IPS DF 6.9 (cell line): Measurements from ENCODE around the gene COTL1.

Source experiments
- DNase-seq: peaks from one replicate; pipeline ENCODE4 v3.0.0-alpha.2; 2013; ENCODE audit warnings: low read depth, low spot score
- H3K27ac ChIP-seq: one replicate; pipeline ENCODE4 v1.5.1; 2013; ENCODE audit warnings: low read length, control low read depth
- H3K27me3 ChIP-seq: 2 replicates; pipeline ENCODE4 v1.6.1; 2013; ENCODE audit warnings: mild to moderate bottlenecking, low read length; ENCODE audit not compliant: control insufficient read depth, insufficient read depth
- H3K36me3 ChIP-seq: 2 replicates; pipeline ENCODE4 v1.6.1; 2013; ENCODE audit warnings: low read length; ENCODE audit not compliant: control insufficient read depth, insufficient read depth
- H3K4me1 ChIP-seq: 2 replicates; pipeline ENCODE4 v1.6.1; 2013; ENCODE audit warnings: low read length; ENCODE audit not compliant: control insufficient read depth, insufficient read depth
- H3K4me3 ChIP-seq: 2 replicates; pipeline ENCODE4 v1.5.1; 2013; ENCODE audit warnings: mild to moderate bottlenecking, low read length
- H3K9me3 ChIP-seq: 2 replicates; pipeline ENCODE4 v1.6.1; 2013; ENCODE audit warnings: low read length, inconsistent platforms; ENCODE audit not compliant: control insufficient read depth, insufficient read depth
- WGBS: extraction: QIAGEN DNeasy Blood & Tissue Kit; methylation state at CpG from one replicate; pipeline ENCODE4 v1.1.7; 2013; ENCODE audit warnings: mixed read lengths, missing lambda C conversion rate; ENCODE audit not compliant: insufficient read length, insufficient coverage; 5-methylcytosine and 5-hydroxymethylcytosine counted together

COTL1 gene

DNA sequence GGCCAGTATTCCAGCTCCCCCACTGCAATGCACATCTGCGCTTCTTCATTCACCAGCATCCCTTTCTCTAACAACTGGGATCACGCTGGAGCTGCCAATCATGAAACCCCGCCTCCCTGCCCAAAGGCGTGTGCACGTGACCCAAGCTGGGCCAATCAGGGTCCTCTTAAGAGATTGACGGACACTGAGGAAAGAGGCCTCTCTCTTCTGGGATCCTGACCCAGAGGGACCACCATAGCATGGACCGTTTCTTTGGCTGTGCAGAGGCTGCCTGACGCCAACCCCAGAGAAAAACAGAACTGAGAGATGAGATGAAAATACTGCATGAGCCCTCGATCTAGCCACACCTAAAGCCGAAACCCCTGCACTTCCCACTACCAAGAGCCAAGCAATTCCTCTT lies 32.0 kb downstream of the COTL1 start:
- Histone ChIP-seq H3K4me3 (no peak overlapping the region), H3K27me3 (no peaks in the 10 kb centered on the region), H3K36me3 (peaks cover 9% of the 10 kb centered on the region), H3K27ac (no peak overlapping the region), H3K4me1 (no peaks in the 10 kb centered on the region), H3K9me3 (no peaks in the 10 kb centered on the region)
- WGBS: no CpG with 5 or more reads among the region's 10 CpGs
- DNase-seq: no peak

DNA sequence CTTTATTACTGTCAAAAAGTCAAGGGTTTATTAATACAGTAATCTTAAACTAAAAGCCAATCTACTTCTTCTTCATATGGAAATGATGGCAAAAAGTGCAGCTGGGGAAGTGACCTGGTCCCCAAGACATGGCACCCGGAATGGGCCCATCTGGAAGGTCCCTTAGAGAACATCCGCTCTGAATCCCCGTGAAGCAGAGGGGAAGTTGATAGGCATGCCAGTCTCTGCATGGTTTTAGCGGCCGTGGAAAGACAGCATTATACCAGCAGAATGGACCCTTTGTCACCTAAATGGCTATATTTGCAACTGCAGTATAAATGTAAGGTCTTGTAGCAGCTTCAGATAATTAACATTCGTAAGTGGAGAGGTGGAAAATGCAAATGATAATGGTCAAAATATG lies 32.4 kb downstream of the COTL1 start:
- no CpG with 5 or more reads among the region's 6 CpGs for WGBS
- H3K4me3 ChIP-seq: no peak overlapping the region
- H3K36me3 ChIP-seq: peaks cover 9% of the 10 kb centered on the region
- no peak overlapping the region for H3K27ac ChIP-seq
- no peaks in the 10 kb centered on the region for H3K27me3 ChIP-seq
- no peaks in the 10 kb centered on the region for H3K4me1 ChIP-seq
- DNase-seq: no peak
- no peaks in the 10 kb centered on the region for H3K9me3 ChIP-seq

- no CpG with 5 or more reads among the region's 6 CpGs for whole genome bisulfite sequencing
- peaks cover 4% of the 10 kb centered on the region for H3K36me3 ChIP-seq
- H3K27me3 ChIP-seq: no peaks in the 10 kb centered on the region
- no peak for DNase-seq
- no peaks in the 10 kb centered on the region for H3K4me1 ChIP-seq
- H3K9me3 ChIP-seq: no peaks in the 10 kb centered on the region
- no peak overlapping the region for H3K4me3 ChIP-seq
- H3K27ac ChIP-seq: no peak overlapping the region
Measured at GRCh38 chr16:84584678-84585077, 33.2 kb downstream of the COTL1 start.

DNA sequence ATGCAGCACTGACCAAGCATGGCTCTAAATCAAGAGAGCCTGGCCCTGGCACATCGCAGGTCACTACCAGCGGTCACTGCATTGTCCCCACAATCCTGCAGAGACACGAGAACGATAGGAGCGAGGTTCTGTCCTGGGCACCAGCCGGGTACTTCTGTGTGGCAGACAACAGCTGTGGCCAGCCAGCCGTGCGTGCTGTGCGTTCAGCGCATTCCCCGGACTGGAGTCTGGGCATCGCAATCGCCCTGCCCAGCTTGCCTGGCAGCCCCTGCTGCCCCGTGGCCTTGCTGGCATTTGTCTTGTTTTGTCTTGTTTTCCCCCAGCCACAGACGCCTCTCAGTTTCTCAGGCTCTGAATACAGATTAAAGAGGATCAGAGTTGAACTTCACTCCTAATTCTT lies 33.9 kb downstream of the COTL1 start:
- no peak for DNase-seq
- peaks cover 2% of the 10 kb centered on the region; the same call in 1 of the 2 replicates for H3K36me3 ChIP-seq
- no peak overlapping the region for H3K27ac ChIP-seq
- H3K4me1 ChIP-seq: no peaks in the 10 kb centered on the region
- no CpG with 5 or more reads among the region's 15 CpGs for WGBS
- no peaks in the 10 kb centered on the region for H3K27me3 ChIP-seq
- no peaks in the 10 kb centered on the region for H3K9me3 ChIP-seq
- no peak overlapping the region for H3K4me3 ChIP-seq

- H3K27ac ChIP-seq: no peak overlapping the region
- no peaks in the 10 kb centered on the region for H3K9me3 ChIP-seq
- no peaks in the 10 kb centered on the region for H3K27me3 ChIP-seq
- WGBS: no CpG with 5 or more reads among the region's 11 CpGs
- H3K36me3 ChIP-seq: peaks cover 2% of the 10 kb centered on the region; the same call in 1 of the 2 replicates
- no peak overlapping the region for H3K4me3 ChIP-seq
- no peaks in the 10 kb centered on the region for H3K4me1 ChIP-seq
- DNase-seq: no peak
Measured at GRCh38 chr16:84582958-84583516, 34.8 kb downstream of the COTL1 start.

DNA sequence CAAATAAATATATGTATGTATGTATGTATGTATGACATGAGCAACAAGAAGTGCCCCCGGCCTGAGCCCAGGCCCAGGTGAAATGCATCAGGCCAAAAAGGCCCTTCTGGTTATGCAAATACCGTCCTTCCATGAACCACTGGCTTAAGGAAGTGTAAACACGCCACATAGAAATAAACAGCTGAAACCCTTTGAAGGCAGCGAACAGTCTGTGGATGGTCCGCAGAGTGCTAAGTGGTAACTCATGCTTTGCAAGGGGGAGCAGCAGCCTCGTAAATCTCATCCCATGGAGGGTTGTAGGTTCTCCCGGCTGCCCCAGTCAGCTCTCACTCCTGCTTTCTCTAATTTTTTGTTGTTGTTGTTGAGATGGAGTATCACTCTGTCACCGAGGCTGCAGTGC lies 36.7 kb downstream of the COTL1 start:
- H3K9me3 ChIP-seq: no peaks in the 10 kb centered on the region
- no peak overlapping the region for H3K4me3 ChIP-seq
- H3K27me3 ChIP-seq: no peaks in the 10 kb centered on the region
- peaks cover 2% of the 10 kb centered on the region; the same call in 1 of the 2 replicates for H3K36me3 ChIP-seq
- H3K27ac ChIP-seq: no peak overlapping the region
- DNase-seq: no peak
- WGBS: no CpG with 5 or more reads among the region's 8 CpGs
- no peaks in the 10 kb centered on the region for H3K4me1 ChIP-seq

DNA sequence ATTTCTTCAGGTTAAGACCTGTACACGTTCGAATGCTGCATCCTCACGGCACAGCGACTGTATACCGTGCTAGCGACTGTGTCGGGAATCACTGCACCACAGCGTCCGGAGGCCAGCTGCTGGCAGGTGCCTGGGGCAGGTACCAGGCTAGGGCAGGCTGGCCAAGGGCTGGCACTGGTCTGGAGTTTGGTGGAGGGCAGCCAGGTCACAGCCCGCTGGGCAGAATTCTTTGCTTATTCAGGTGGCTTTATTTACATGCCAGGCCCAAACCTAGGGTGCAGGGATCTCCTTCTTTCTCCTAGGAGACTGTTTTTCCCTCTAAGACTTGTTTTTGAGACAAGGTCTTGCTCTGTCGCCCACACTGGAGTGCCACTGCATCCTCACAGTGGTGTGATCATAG lies 37.9 kb downstream of the COTL1 start:
- Histone ChIP-seq H3K27ac (no peak overlapping the region), H3K36me3 (peaks cover 2% of the 10 kb centered on the region; the same call in 1 of the 2 replicates), H3K4me1 (no peaks in the 10 kb centered on the region), H3K27me3 (no peaks in the 10 kb centered on the region), H3K9me3 (no peaks in the 10 kb centered on the region), H3K4me3 (no peak overlapping the region)
- WGBS: no CpG with 5 or more reads among the region's 11 CpGs
- DNase-seq: no peak

GRCh38 chr16:84578538-84579126 lies 39.2 kb downstream of the COTL1 start:
- Histone ChIP-seq H3K27ac (no peak overlapping the region), H3K27me3 (no peaks in the 10 kb centered on the region), H3K36me3 (no peaks in the 10 kb centered on the region), H3K4me3 (no peak overlapping the region), H3K4me1 (no peaks in the 10 kb centered on the region), H3K9me3 (no peaks in the 10 kb centered on the region)
- WGBS: no CpG with 5 or more reads among the region's 6 CpGs
- DNase-seq: no peak

GRCh38 chr16:84577034-84577803 lies 40.7 kb downstream of the COTL1 start:
- H3K4me3 ChIP-seq: no peak overlapping the region
- H3K36me3 ChIP-seq: no peaks in the 10 kb centered on the region
- H3K9me3 ChIP-seq: no peaks in the 10 kb centered on the region
- H3K4me1 ChIP-seq: no peaks in the 10 kb centered on the region
- no peak overlapping the region for H3K27ac ChIP-seq
- no peak for DNase-seq
- no peaks in the 10 kb centered on the region for H3K27me3 ChIP-seq
- no CpG with 5 or more reads among the region's 15 CpGs for WGBS

GRCh38 chr16:84575914-84576313 lies 42.0 kb downstream of the COTL1 start:
- Histone ChIP-seq H3K27me3 (no peaks in the 10 kb centered on the region), H3K4me1 (no peaks in the 10 kb centered on the region), H3K27ac (no peak overlapping the region), H3K9me3 (no peaks in the 10 kb centered on the region), H3K36me3 (no peaks in the 10 kb centered on the region), H3K4me3 (no peak overlapping the region)
- DNase-seq: no peak
- WGBS: no CpG with 5 or more reads among the region's 7 CpGs
